GM12878 (cell line): ENCODE measurements around the gene ADAMTS17. TPM values are rescaled to one million over a fixed set of nuclear protein-coding genes. Genes with fewer than 3 reads are reported as not detected.

Source experiments
- ATAC-seq: fragments of 200-7000 bp; cut with Tn5 transposase; 3 replicates; pipeline ENCODE4 v1.9.1; 2020; ENCODE audit warnings: mild to moderate bottlenecking, moderate library complexity
- BruUV-seq: library from RNA; stranded (reverse); fragments of 400-500 nt; replicated peaks from 2 replicates; lab custom pipeline; 2021; lab: Mats Ljungman, UMichigan
- CTCF ChIA-PET: fragments of 300-600 bp; sonication (Branson Sonifier 250); formaldehyde crosslinking; extraction: SDS; loops from one replicate; lab custom pipeline; 2021; ENCODE audit warnings: inconsistent platforms; lab: Yijun Ruan, JAX
- POLR2A ChIA-PET: fragments of 350-600 bp; formaldehyde crosslinking; extraction: SDS; loops from one replicate; lab custom pipeline; 2021; ENCODE audit warnings: inconsistent platforms; lab: Charles Lee
- RAD21 ChIA-PET: fragments of 300-600 bp; sonication (Branson Sonifier 250); formaldehyde crosslinking; loops from one replicate; lab custom pipeline; 2023; ENCODE audit warnings: antibody characterized with exemption; ENCODE audit not compliant: unreplicated experiment; lab: Charles Lee
- SMC1A ChIA-PET: fragments of 300-600 bp; sonication (Branson Sonifier 250); formaldehyde crosslinking; loops from one replicate; lab custom pipeline; 2023; ENCODE audit not compliant: unreplicated experiment, uncharacterized antibody; lab: Charles Lee
- DNase-seq: peaks from one replicate; pipeline ENCODE4 v3.0.0-alpha.2; 2011; ENCODE audit warnings: low read depth, low spot score
- FAIRE-seq: peaks from 3 replicates; lab custom pipeline; 2011; peaks lifted over from hg19 to GRCh38; lab: Jason Lieb, UNC
- H2AFZ ChIP-seq: 2 replicates; pipeline ENCODE4 v1.6.0; 2011; ENCODE audit warnings: low read depth, low read length, control low read depth; ENCODE audit not compliant: control insufficient read depth
- H3K27ac ChIP-seq: 2 replicates; pipeline ENCODE4 v1.5.1; 2011; ENCODE audit warnings: control low read depth; ENCODE audit not compliant: control insufficient read depth, insufficient read depth
- H3K27me3 ChIP-seq, 2 experiments: replicated peaks in 1 of 2; 2 replicates each; pipeline versions ENCODE4 v1.6.0 to v1.6.1; 2011; ENCODE audit warnings: low read length in 1 of 2; ENCODE audit not compliant: control insufficient read depth in 2 of 2, insufficient read depth in 2 of 2
- H3K36me3 ChIP-seq, 2 experiments: 2 replicates each; pipeline ENCODE4 v1.5.1; 2011; ENCODE audit warnings: low read length in 1 of 2; ENCODE audit not compliant: control insufficient read depth in 2 of 2, insufficient read depth in 2 of 2
- H3K4me1 ChIP-seq: 2 replicates; pipeline ENCODE4 v1.6.1; 2011; ENCODE audit warnings: mild to moderate bottlenecking, low read length, moderate library complexity, mixed read lengths; ENCODE audit not compliant: control insufficient read depth, insufficient read depth
- H3K4me2 ChIP-seq: 2 replicates; pipeline ENCODE4 v1.6.0; 2011; ENCODE audit warnings: control low read depth; ENCODE audit not compliant: control insufficient read depth, insufficient read depth
- H3K4me3 ChIP-seq: fragments of 200-600 bp; sonication (generic); 2 replicates; pipeline ENCODE4 v1.5.1; 2016
- H3K79me2 ChIP-seq: 2 replicates; pipeline ENCODE4 v1.6.0; 2011; ENCODE audit warnings: low read length; ENCODE audit not compliant: control insufficient read depth, insufficient read depth
- H3K9ac ChIP-seq: 2 replicates; pipeline ENCODE4 v1.8.0; 2011; ENCODE audit warnings: low read length, control low read depth, mixed read lengths; ENCODE audit not compliant: control insufficient read depth, insufficient read depth
- H3K9me3 ChIP-seq: replicated peaks from 3 replicates; pipeline ENCODE4 v1.5.1; 2011; ENCODE audit warnings: mild to moderate bottlenecking, low read length; ENCODE audit not compliant: control insufficient read depth, insufficient read depth
- H4K20me1 ChIP-seq: 2 replicates; pipeline ENCODE4 v1.6.0; 2011; ENCODE audit not compliant: control insufficient read depth, insufficient read depth
- BHLHE40 ChIP-seq, 2 experiments: fragments of 450-650 bp in 1 of 2; IDR thresholded peaks; 2 replicates each; pipeline ENCODE4 v1.6.1; 2011 to 2017; ENCODE audit warnings: low read depth in 2 of 2, borderline replicate concordance in 1 of 2, improper control_type of control experiment in 1 of 2, low read length in 1 of 2, mild to moderate bottlenecking in 1 of 2
- FOS ChIP-seq: IDR thresholded peaks from 3 replicates; pipeline ENCODE4 v1.6.1; 2011; ENCODE audit warnings: borderline replicate concordance; ENCODE audit not compliant: insufficient read length; ENCODE audit errors: extremely low read depth
- IRF3 ChIP-seq: fragments of 450-650 bp; IDR thresholded peaks from 2 replicates; pipeline ENCODE4 v1.6.1; 2014; ENCODE audit warnings: mild to moderate bottlenecking
- SREBF2 ChIP-seq: IDR thresholded peaks from 2 replicates; pipeline ENCODE4 v1.6.1; 2012; ENCODE audit warnings: mild to moderate bottlenecking, low read length
- WGBS: methylation state at CpG from one replicate; pipeline ENCODE4 v1.1.6; 2016; ENCODE audit warnings: low lambda C conversion rate; ENCODE audit not compliant: insufficient replicate concordance, insufficient coverage; ENCODE audit errors: missing lambda C conversion rate; 5-methylcytosine and 5-hydroxymethylcytosine counted together
- in situ Hi-C: fragments of 300-500 bp; cut with MboI; formaldehyde crosslinking; loops from 9 replicates; pipeline ENCODE4 v1.14.3; 2018; ENCODE audit warnings: mixed read lengths
- intact Hi-C: fragments of 100-400 bp; cut with micrococcal nuclease; formaldehyde crosslinking; loops from one replicate; pipeline ENCODE4 v1.14.2; 2022; ENCODE audit not compliant: unreplicated experiment
- polyA plus RNA-seq, 11 experiments: library from polyadenylated mRNA; depleted of rRNA in 4 of 11; unstranded in 6 of 11; stranded (reverse) in 5 of 11; fragments of >200 nt; fragmentation: Nextera tagmentation in 4 of 11; fragmentation: Illumina TruSeq in 1 of 11; extraction: Ambion mirVana in 4 of 11; extraction: Trizol in 1 of 11; gene quantifications; 1 replicate in 1 of 11; 2 replicates in 10 of 11; pipeline versions ENCODE4 v1.2.1 to v1.2.3, GENCODE V29; 2011 to 2016; ENCODE audit warnings: inconsistent platforms in 2 of 11, missing spikeins in 2 of 11, low read depth in 1 of 11
- total RNA-seq, 4 experiments: library from RNA; depleted of rRNA in 3 of 4; stranded (reverse); fragments of >200 nt in 3 of 4; fragmentation: Illumina TruSeq in 1 of 4; extraction: Trizol in 1 of 4; gene quantifications; 2 replicates each; pipeline versions ENCODE4 v1.2.1 to v1.2.3, GENCODE V29; 2013 to 2021

ADAMTS17 gene
- total and polyA plus RNA-seq, 10 of the 15 experiments (the other 5 are each of a cell fraction or from before 2014, with no cell fraction given): 0.04 to 0.50 (median 0.10) TPM; not detected in 4

- Histone ChIP-seq H3K27me3 (no peaks in the 10 kb centered on the region), H4K20me1 (no peaks in the 10 kb centered on the region), H3K4me3 (no peak overlapping the region), H2AFZ (no peak overlapping the region), H3K9me3 (no peaks in the 10 kb centered on the region; the same call in 2 of the 3 replicates), H3K36me3 (no peaks in the 10 kb centered on the region), H3K4me2 (no peak overlapping the region), H3K9ac (no peak overlapping the region), H3K4me1 (no peaks in the 10 kb centered on the region)
- ChIA-PET RAD21 (no interaction called here), CTCF (no interaction called here)
- 0% methylated on average over 2 of the region's 2 CpGs for WGBS
- in situ Hi-C loops: no loop called here
- intact Hi-C loops: no loop called here
- FAIRE-seq (no peak), DNase-seq (no peak)
- no peak for TF ChIP-seq SREBF2
- no peak for TF ChIP-seq IRF3
- no peak for TF ChIP-seq BHLHE40 (IDR thresholded peaks at IDR 0.05; ENCODE audit: borderline replicate concordance in 1 of 2, low read depth in 2 of 2, low read length in 1 of 2)
- TF ChIP-seq, all 136 proteins: peak for 0
- ATAC-seq: no peak
- no peak overlapping the region for H3K27ac ChIP-seq
- H3K79me2 ChIP-seq: no peaks in the 10 kb centered on the region
- no TSS peak for BruUV-seq
- POLR2A ChIA-PET: no interaction called here
- SMC1A ChIA-PET: no interaction called here
These were observed 292.3 kb downstream of the ADAMTS17 start for GRCh38 chr15:100049483-100049882.

- in situ Hi-C loops (no loop called here), intact Hi-C loops (no loop called here)
- SMC1A ChIA-PET: no interaction called here
- no peak for TF ChIP-seq FOS
- no TSS peak for BruUV-seq
- no peaks in the 10 kb centered on the region for H3K79me2 ChIP-seq
- ATAC-seq: no peak
- H3K9ac ChIP-seq: no peak overlapping the region
- no peaks in the 10 kb centered on the region for H4K20me1 ChIP-seq
- H2AFZ ChIP-seq: no peak overlapping the region
- no peak for DNase-seq
- CTCF ChIA-PET: no interaction called here
- WGBS: 48% methylated on average over 11 of the region's 11 CpGs
- H3K27ac ChIP-seq: no peak overlapping the region
- POLR2A ChIA-PET: no interaction called here
- H3K4me1 ChIP-seq: no peaks in the 10 kb centered on the region
- no peaks in the 10 kb centered on the region; the same call in 2 of the 3 replicates for H3K9me3 ChIP-seq
- no peak overlapping the region for H3K4me3 ChIP-seq
- H3K27me3 ChIP-seq: no peaks in the 10 kb centered on the region
- H3K36me3 ChIP-seq: no peaks in the 10 kb centered on the region
- FAIRE-seq: no peak
- RAD21 ChIA-PET: no interaction called here
- no peak overlapping the region for H3K4me2 ChIP-seq
These were observed 293.0 kb downstream of the ADAMTS17 start for GRCh38 chr15:100048736-100049135.
